HCT116 (cell line): ENCODE results near the gene SNRPA1.

Experiments
- CEBPB ChIP-seq: IDR thresholded peaks from 2 replicates; pipeline ENCODE4 v1.6.1; 2012; ENCODE audit warnings: low read depth
- CTCF ChIP-seq, 3 experiments: fragments of 200-600 bp in 1 of 3; sonication (generic) in 1 of 3; IDR thresholded peaks in 2 of 3; conservative IDR thresholded peaks in 1 of 3; 2 replicates each; pipeline ENCODE4 v1.5.1; 2012 to 2017; ENCODE audit warnings: low read depth in 2 of 3, low read length in 2 of 3, antibody characterized with exemption in 1 of 3, borderline replicate concordance in 1 of 3, control low read depth in 1 of 3, mild to moderate bottlenecking in 1 of 3, mixed read lengths in 1 of 3, mixed run types in 1 of 3, moderate library complexity in 1 of 3; ENCODE audit not compliant: insufficient read depth in 1 of 3
- MAX ChIP-seq: IDR thresholded peaks from 2 replicates; pipeline ENCODE4 v1.6.1; 2012
- POLR2A ChIP-seq: IDR thresholded peaks from 2 replicates; pipeline ENCODE4 v1.7.0; 2011; ENCODE audit warnings: borderline replicate concordance; ENCODE audit not compliant: insufficient read depth, insufficient read length; ENCODE audit errors: extremely low read depth
- REST ChIP-seq: IDR thresholded peaks from 2 replicates; pipeline ENCODE4 v1.6.1; 2012; ENCODE audit warnings: low read depth
- YY1 ChIP-seq: IDR thresholded peaks from 2 replicates; pipeline ENCODE4 v1.6.1; 2011; ENCODE audit warnings: low read length, low read depth, moderate library complexity, mild to moderate bottlenecking; ENCODE audit not compliant: insufficient replicate concordance; ENCODE audit errors: extremely low read depth

GRCh38 chr15:101244036-101244781, 50.8 kb downstream of the SNRPA1 start:
- TF ChIP-seq REST, result no peak
- TF ChIP-seq CTCF (IDR thresholded peaks at IDR 0.05 in 2 of 3, conservative IDR thresholded peaks at IDR 0.05 in 1 of 3; ENCODE audit: borderline replicate concordance in 1 of 3, insufficient read depth in 1 of 3, low read depth in 2 of 3, low read length in 2 of 3), result no peak
- no peak for TF ChIP-seq POLR2A
- no peak for TF ChIP-seq YY1
- no peak for TF ChIP-seq CEBPB
- TF ChIP-seq MAX, result no peak
